AG08396 (cell line): Measurements from ENCODE around the gene OR10H4.
"Not testable (repeated sequence)": the region's sequence is repeated elsewhere in the genome, so short reads cannot be mapped to it uniquely, and the experiment has no call there.

ENCODE experiments used
- DNase-seq: peaks from one replicate; pipeline ENCODE4 v3.0.0; 2012; ENCODE audit warnings: low spot score, mixed read lengths

OR10H4 gene, protein sequence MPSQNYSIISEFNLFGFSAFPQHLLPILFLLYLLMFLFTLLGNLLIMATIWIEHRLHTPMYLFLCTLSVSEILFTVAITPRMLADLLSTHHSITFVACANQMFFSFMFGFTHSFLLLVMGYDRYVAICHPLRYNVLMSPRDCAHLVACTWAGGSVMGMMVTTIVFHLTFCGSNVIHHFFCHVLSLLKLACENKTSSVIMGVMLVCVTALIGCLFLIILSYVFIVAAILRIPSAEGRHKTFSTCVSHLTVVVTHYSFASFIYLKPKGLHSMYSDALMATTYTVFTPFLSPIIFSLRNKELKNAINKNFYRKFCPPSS

DNA sequence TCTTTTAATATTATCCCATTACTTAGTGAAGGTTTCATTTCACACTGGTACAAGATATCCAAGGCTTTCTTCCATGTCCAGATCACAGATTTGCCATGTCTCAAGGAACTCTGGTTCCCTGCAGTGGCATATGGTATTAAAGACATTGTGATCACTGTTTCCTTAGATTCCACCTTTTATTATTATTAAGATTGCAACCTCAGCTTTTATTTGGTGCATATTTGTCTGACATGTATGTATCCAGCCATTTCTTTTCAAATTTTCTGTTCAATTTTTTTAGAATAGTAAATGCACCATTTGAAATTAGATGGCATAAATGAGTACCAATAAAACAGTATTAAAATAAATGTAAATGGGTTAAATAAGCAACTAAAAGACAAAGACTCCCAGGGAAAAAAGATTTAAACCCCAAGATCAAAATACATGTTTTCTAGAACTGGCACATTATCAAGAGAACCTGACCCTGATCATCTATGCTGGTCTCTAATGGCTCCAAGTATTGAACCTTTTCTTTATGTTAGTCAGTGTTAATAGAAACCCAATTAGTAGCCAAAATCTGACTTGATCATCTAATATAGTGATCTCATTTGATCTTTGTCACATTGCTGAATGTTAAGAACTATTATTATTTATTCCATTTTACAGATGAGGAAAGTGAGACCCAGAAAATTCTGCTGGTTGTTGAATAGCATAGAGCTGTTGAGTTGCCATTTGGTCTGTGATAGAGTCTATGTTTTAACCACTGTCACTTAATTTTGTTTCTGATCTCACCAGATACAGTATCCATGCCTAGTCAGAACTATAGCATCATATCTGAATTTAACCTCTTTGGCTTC is at the start of gene OR10H4:
Gene OR10H4, plus strand, starts transcription at position 786 of the 836 bp plus-strand sequence. Its CDS starts 0 bp downstream, at position 786.
- DNase-seq: no peak

DNA sequence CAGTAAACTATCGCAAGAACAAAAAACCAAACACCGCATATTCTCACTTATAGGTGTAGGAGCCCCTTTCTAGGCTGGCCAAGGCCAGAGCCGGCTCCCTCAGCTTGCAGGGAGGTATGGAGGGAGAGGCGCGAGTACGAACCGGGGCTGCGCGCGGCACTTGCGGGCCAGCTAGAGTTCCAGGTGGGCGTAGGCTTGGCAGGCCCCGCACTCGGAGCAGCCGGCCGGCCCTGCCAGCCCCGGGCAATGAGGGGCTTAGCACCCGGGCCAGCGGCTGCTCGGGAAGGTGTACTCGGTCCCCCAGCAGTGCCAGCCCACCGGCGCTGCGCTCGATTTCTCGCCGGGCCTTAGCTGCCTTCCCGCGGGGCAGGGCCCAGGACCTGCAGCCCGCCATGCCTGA is 49.2 kb upstream of the OR10H4 start:
- DNase-seq: not testable (repeated sequence)

DNA sequence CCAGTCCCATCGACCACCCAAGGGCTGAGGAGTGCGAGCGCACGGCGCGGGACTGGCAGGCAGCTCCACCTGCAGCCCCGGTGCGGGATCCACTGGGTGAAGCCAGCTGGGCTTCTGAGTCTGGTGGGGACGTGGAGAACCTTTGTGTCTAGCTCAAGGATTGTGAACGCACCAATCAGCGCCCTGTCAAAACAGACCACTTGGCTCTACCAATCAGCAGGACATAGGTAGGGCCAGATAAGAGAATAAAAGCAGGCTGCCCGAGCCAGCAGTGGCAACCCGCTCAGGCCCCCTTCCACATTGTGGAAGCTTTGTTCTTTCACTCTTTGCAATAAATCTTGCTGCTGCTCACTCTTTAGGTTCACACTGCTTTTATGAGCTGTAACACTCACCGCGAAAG is 48.8 kb upstream of the OR10H4 start:
- not testable (repeated sequence) for DNase-seq

DNA sequence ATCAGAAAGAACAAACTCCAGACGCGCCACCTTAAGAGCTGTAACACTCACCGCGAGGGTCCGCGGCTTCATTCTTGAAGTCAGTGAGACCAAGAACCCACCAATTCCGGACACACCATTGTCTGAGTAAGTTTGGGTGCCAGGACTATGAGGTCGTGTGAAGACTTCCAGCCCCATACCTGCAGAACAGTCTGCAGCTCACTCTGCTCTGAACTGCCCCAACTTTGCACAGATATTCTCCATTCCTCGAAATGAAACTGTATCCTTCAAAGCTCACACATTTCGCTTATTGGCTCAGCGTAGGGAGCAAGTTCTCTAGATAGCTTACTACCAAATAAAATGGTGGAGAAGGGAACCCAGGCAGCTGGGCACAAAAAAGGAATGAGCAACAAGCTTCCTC is 48.3 kb upstream of the OR10H4 start:
- no peak for DNase-seq

DNA sequence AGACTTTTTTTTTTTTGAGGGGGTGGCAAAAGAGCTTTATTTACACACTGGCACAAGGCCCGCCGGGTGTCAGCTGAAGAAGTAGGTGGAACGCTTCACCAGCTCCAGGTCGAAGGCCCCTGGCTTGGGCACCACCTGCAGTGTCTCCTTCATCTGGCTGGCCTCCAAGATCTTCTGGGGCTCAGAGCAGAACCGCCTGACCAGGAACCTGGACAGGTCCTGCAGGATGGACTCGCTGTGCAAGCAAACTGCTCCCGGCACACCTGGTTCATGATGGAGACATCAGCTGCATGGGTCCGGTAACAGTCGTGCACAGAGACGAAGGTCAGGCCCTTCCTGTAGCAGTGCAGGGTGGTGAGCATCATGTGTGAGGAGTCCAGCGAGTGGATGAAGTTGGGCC is 46.6 kb upstream of the OR10H4 start:
- DNase-seq: no peak

DNA sequence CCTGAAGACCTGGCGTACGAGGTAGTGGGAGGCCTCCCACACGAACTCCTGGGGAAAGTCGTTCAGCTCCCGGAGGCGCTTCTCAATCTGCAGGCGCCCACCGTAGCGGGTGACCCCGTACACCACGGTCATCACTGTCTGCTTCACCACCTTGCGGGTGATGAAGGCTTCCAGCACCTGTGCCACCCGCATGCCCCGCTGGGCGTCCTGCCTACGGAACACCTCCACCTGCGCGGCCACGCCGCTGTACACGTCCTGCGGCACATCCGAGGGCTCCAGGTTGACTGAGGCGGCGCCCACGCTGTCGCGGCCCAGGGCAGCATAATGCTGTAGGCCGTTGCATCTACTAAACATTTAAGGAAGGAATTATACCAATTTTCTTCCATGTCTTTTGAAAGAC is 45.9 kb upstream of the OR10H4 start:
- not testable (repeated sequence) for DNase-seq

DNA sequence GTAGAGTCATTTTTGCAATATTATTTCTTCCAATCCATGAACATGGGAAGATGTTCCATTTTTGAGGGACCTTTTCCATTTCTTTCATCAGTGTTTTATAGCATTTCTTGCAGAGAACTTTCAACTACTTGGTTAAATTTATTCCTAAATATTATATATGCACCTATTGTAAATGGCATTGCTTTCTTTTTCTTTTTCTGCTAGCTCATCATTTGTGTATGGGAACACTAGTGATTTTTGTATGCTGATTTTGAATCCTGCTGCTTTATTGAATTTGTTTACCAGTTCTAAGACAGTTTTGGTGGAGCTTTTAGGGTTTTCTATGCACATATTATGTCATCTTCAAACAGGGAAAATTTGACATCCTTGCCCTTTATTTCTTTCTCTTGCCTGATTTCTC is 43.8 kb upstream of the OR10H4 start:
- no peak for DNase-seq

DNA sequence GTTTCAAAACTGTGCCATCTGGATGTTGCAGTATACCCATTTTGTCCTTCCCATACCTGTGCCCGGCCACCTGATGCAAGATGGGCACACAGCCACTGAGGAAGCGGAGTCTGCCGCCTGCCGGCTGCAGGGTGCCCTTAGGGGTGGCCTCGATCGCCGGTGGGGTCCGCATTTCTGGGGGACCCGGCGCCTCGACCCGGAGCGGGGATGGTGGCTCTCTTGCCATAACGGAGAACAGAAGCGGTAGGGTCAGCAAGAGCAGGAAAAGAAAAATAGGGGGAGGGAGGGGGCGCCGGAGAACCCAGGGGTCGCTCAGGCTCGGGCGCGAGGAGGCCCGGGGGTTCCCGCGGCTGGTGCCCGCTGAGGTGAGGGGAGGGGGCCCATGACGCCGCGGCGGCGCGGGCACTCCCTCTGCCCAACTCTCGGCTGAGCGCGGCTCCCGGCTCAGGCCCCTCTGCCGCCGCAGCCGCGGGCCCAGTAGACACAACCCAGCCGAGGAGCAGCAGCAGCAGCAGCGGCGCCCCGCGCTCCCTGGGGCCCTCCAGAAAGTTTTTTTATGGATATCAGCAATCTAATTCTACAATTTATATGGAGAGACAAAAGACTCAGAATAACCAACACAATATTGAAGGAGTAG is 37.1 kb upstream of the OR10H4 start:
- no peak for DNase-seq

DNA sequence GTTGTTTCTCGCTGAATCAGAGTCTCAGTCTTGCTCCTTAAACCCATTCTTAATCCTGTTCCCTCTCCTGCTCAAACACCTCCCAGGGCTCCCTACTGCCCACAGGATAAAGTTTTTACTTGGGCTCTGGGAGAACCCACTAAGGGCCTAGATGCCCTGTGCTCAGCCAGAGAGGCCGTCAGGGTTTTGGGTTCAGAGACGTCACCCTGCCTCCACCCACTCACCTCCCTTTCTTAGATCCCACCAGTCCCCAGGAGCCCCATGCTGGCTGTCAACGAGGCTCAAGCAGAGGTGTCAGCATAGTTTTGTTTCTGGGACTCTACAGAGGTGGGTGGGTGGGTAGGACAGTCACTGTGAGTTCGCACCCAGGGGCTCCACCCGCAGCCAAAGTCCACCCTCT is 35.4 kb upstream of the OR10H4 start:
- DNase-seq: no peak

DNA sequence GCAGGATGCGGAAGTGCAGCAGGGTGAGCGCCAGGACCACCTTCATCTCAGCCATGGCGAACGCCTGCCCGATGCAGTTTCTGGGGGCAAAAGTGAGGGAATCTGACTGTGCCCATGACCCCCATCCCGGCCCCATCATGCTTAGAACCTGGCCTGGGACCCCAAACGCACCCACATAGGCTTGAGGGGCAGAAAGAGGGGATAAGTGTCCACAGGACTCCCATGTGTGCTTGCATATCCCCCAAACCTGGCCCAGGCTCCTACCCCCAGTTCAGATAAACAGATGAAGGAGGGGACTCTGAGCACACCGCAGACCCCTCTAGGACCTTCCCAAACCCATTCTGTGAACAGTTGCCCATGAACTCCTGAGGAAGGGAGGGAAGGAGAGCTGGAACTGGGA is 35.0 kb upstream of the OR10H4 start:
- no peak for DNase-seq

DNA sequence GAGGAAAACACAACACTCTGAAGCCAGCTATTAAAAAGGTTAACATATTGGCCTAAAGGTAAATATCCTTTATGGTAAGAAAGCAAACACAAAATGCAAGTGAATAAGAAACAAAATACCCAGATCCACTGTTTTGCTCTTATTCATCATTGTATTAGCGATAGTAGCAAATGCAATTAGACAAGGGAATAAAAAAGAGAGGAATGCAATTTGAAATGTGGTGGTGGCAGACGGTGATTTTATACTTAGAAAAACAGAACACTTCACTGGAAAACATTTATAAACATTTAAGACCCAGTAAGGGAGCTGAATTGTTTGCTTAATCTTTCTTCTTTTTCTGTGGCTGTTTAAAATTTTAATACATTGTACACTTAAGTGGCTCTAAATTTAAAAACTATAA is 33.7 kb upstream of the OR10H4 start:
- DNase-seq: no peak

DNA sequence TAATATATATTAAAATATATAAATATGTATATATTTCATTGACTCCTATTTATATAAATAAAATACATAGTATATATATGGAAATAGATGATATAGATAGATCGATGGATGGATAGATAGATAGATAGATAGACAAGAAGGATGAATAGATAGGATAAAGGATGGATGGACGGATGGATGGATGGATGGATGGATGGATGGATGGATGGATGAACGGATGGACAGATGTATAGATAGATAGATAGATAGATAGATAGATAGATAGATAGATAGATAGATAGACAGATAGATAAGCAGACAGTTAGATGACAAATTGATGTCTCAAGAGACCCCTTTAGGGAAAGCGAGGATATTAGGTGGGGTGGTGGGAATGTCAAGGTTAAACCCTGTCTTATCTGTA is 29.6 kb upstream of the OR10H4 start:
- no peak for DNase-seq

DNA sequence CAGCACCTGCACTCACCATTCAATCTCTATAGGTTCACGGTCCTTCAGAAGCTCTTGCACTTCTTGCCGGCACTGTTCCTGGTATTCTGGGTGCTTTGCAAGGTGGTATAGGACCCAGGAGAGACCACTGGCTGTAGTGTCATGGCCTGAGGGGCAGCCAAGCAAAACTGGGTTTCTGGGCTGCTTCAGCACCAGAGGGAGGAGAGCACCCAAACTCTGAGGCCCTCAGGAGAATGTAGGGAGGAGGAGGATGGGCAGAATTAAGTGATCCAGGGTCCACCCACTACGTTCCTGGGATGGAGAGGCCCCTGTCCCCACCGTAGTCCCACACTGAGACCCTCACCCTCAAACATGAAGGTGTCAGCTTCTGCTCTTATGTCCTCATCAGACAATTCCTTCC is 26.8 kb upstream of the OR10H4 start:
- DNase-seq: no peak

DNA sequence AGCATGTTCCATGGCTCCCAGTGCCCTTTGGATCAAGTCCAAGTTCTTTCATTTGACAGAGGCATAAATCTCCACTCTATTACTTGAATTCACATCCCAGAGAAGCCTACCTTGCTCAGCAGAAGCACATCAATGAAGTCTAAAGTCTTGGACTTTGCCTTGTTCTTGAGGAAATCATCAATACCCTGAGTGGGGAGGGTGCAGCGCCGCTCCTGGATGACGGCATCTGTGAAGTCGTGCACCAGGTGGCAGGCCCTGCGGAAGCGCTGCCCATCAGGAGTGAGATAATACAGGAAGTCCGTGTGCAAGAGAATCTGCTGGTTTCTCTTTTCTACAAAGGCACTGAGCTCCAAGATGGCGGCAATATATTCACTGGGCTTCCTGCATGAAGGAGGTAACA is 25.1 kb upstream of the OR10H4 start:
- no peak for DNase-seq

DNA sequence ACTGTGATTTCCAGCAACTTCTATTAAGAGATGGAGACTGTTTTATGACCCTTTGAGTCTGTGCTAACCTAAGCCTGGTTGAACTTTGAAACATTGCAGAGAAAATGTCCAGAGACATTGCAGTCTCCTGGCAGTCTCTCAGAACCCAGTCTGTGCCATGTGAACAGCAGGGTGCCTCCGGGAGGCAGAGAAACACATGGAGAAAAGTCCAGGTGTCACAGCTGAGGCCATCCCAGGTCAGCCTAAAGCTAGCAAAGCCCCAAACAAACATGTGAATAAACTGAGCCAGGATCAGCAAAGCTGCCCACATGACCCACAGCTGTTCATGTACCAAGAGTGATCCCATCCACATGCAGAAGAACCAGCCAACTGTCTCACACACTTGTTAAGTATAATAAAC is 22.3 kb upstream of the OR10H4 start:
- DNase-seq: no peak

DNA sequence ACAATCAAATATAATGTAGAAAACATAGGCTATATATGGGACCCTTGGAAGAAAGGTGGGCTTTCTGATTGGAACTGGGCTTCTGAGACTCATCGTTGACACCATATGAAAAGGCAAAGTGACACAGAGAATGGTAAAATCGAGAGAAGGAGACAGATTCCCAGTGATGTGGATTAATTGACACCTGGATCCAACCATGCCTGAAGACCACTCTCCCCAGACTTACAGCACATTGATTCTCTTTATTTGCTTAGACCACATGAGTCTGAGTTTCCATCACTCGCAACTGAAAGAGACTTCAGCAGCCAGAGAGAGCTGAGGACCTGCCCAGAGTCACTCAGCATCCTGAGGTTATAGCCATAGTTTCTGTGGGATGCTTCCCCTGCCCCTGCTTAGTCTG is 20.5 kb upstream of the OR10H4 start:
- no peak for DNase-seq

DNA sequence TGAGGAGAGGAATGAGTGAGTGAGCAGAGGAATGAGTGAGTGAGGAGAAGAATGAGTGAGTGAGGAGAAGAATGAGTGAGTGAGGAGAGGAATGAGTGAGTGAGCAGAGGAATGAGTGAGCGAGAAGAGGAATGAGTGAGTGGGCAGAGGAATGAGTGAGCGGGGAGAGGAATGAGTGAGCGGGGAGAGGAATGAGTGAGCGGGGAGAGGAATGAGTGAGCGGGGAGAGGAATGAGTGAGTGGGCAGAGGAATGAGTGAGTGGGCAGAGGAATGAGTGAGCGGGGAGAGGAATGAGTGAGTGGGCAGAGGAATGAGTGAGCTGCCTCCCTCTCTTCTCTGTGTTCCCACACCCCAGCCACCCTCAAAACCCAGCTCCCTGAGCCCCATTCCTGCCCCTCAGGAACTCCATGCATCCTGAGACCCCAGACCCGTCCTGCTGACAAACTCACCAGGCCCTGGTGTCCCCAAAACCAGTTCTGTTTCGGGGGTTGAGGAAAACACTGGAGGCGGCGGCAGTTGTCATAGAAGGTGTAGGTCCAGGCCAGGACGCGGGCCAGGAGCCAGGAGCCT is 15.0 kb upstream of the OR10H4 start:
- not testable (repeated sequence) for DNase-seq

DNA sequence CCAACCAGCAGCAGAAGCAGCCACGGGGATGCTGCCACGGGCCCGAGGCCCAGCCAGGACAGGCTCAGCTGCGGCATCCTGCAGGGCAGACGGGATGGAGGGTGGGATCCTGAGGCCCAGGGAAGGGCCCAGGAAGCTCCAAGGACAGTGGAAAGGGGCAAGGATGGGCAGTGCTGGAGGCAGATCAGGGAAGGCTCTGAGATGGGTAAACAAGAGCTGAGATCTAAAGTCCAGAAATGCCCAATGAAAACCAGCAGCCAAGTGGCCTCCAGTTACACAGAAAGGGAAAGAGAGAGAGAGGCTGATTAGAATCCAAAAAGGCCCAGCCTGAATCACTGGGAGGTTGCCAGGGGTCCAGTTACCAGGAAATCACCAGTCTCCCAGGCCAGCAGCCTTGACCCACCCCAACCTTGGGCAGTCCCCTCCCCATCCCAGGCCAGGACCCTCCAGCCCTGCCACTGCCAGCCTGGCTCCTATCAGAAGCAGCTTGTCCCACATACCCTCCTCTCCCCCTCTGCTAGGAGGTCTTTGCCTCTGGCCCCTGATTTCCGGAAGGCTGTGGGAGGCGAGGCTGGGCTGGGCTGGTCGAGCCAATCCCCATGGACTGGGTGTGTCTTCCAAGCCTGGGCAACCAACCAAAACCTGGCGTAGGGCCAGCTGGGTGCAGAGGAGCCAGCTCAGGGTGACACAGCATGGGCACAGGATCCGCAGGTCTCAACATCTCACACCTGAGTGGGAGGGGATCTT is 14.3 kb upstream of the OR10H4 start, which contains the start of gene CYP4F11:
Gene CYP4F11, minus strand, starts transcription at position 198 of the 747 bp plus-strand sequence. Its CDS starts 121 bp downstream, at position 77.
- no peak for DNase-seq

DNA sequence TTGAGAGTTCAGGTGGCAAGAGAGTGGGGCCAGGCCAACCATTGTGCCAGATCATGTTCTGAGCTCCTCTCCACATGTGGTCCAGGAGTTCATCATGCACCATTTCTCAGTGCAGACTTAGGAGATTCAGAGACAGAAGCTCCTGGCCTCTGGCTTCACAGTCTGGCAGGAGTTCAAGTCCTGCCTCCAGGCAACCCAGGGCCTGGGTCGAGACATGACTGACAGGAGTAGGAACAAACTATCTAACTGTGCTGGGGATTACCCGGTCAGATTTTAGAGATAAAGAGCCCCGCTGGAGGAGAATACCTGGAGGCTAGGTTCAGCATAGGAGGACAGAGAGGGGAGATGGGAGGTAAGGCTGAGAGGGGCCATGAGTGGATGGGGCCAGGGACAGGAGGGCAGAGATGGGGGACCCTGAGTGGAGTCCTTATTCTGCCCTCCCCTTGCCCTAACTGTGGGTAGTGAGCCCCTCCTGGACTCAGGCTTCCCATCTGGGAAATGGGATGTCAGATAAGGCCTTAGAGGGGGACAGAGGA is 13.6 kb upstream of the OR10H4 start:
- DNase-seq: no peak

DNA sequence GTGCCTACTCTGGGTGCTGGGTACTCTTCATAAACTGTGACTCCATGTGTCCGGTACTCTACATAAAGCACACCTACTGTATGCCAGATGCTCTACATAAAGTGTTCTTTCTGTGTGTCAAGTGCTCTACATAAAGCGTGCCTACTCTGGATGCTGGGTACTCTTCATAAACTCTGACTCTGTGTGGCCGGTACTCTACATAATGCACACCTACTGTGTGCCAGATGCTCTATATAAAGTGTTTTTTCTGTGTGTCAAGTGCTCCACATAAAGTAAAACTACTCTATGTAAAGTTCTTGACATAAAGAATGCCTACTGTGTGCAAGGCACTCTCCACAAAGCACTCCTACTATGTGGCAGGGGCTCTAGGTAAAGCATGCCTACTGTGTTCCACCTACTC is 12.6 kb upstream of the OR10H4 start:
- no peak for DNase-seq

DNA sequence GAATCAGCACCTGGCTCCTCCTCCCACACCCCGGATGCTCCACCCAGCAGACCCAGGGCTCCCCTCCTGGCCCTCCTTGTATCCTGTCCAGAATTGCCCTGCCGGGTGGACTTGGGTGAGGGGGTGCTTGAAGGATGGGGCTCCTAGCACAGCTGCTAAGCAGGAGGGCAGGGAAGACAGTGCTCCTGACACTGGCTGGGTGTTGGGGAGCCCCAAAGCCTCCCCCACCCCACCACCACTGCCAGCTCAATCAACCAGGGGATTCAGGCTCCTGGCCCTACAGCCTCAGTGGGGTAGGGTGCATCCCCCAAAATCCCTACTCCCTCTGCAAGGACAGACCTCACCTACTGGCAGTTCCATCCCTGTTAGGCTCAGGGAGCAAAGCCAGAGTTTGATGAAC is 11.9 kb upstream of the OR10H4 start:
- DNase-seq: no peak

DNA sequence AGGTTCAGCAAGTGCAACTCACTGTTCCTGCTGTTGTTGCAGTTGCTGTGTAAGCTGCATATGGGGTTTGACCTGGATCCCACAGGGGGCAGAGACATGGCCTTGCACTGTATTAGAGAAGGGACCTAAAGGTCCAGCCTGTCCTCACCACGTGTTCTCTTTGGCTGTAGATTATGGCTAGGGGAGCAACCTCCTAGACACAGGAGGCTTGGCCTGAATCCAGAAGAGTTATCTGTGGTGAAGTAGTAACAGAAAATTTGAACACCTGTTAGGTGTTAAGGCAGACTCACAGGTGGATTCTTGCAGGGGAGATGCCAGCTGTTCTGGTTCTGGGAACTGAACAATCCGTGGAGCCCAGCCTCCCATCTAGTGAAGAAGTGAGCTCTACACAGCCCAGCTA is 11.0 kb upstream of the OR10H4 start:
- no peak for DNase-seq
